HepG2 (cell line): ENCODE results near the gene PFN1. TPM values are rescaled to one million over a fixed set of nuclear protein-coding genes. Genes with fewer than 3 reads are reported as not detected.
A peak's percentile ranks its signal among the peaks of the same experiment; 100 is the strongest.
"Not testable (repeated sequence)": the region's sequence is repeated elsewhere in the genome, so short reads cannot be mapped to it uniquely, and the experiment has no call there.

Experiments
- ATAC-seq: fragments of 200-7000 bp; cut with Tn5 transposase; 3 replicates; pipeline ENCODE4 v1.9.1; 2020; ENCODE audit warnings: mild to moderate bottlenecking, moderate library complexity
- BruUV-seq: library from RNA; stranded (reverse); fragments of 400-500 nt; replicated peaks from 2 replicates; lab custom pipeline; 2021; lab: Mats Ljungman, UMichigan
- CTCF ChIA-PET: fragments of 300-600 bp; formaldehyde crosslinking; extraction: SDS; loops from one replicate; lab custom pipeline; 2021; ENCODE audit warnings: low total read pairs, inconsistent platforms, low intra/inter-chr PET ratio; lab: Yijun Ruan, JAX
- POLR2A ChIA-PET: fragments of 350-600 bp; sonication (Branson Sonifier 250); formaldehyde crosslinking; loops from one replicate; lab custom pipeline; 2020; ENCODE audit warnings: antibody characterized with exemption, inconsistent platforms; lab: Yijun Ruan, JAX
- DNase-seq: peaks from one replicate; pipeline ENCODE4 v3.0.0-alpha.2; 2015; ENCODE audit warnings: low spot score
- FAIRE-seq: peaks from 3 replicates; lab custom pipeline; 2011; peaks lifted over from hg19 to GRCh38; lab: Jason Lieb, UNC
- H2AFZ ChIP-seq: one replicate; pipeline ENCODE4 v1.6.1; 2011; ENCODE audit warnings: low read length, inconsistent platforms
- H3K27ac ChIP-seq: fragments of 300-600 bp; 3 replicates; pipeline ENCODE4 v1.8.0; 2011; ENCODE audit warnings: mixed run types, mild to moderate bottlenecking, mixed read lengths, low read length, inconsistent platforms; ENCODE audit not compliant: insufficient read depth; ENCODE audit errors: extremely low read length
- H3K27me3 ChIP-seq, 2 experiments: fragments of 200-600 bp in 1 of 2; 2 replicates in 1 of 2; 3 replicates in 1 of 2; pipeline versions ENCODE4 v1.6.0 to v1.8.0; 2011; ENCODE audit warnings: low read length in 2 of 2, mild to moderate bottlenecking in 2 of 2, moderate library complexity in 2 of 2, inconsistent platforms in 1 of 2; ENCODE audit not compliant: insufficient read depth in 2 of 2, control insufficient read depth in 1 of 2
- H3K36me3 ChIP-seq, 2 experiments: fragments of 200-600 bp in 1 of 2; replicated peaks in 1 of 2; 2 replicates in 1 of 2; 3 replicates in 1 of 2; pipeline versions ENCODE4 v1.5.1 to v1.8.0; 2011; ENCODE audit warnings: low read length in 2 of 2, inconsistent platforms in 1 of 2; ENCODE audit not compliant: insufficient read depth in 2 of 2, control insufficient read depth in 1 of 2
- H3K4me1 ChIP-seq: 2 replicates; pipeline ENCODE4 v1.5.1; 2012; ENCODE audit warnings: low read length, inconsistent platforms; ENCODE audit not compliant: insufficient read depth
- H3K4me2 ChIP-seq: 2 replicates; pipeline ENCODE4 v1.6.0; 2011; ENCODE audit warnings: low read depth, low read length, inconsistent platforms
- H3K4me3 ChIP-seq, 3 experiments: fragments of 200-600 bp in 1 of 3; sonication (generic), shearing (Covaris generic) in 1 of 3; replicated peaks in 1 of 3; 2 replicates each; pipeline ENCODE4 v1.5.1; 2011 to 2016; ENCODE audit warnings: low read length in 3 of 3, inconsistent platforms in 2 of 3, low read depth in 2 of 3, mild to moderate bottlenecking in 2 of 3, control low read depth in 1 of 3, mixed read lengths in 1 of 3; ENCODE audit not compliant: insufficient read depth in 1 of 3
- H3K79me2 ChIP-seq: one replicate; pipeline ENCODE4 v1.6.1; 2011; ENCODE audit warnings: low read length, inconsistent platforms; ENCODE audit not compliant: insufficient read depth
- H3K9ac ChIP-seq: 2 replicates; pipeline ENCODE4 v1.6.0; 2011; ENCODE audit warnings: mild to moderate bottlenecking, low read depth, low read length, inconsistent platforms; ENCODE audit not compliant: insufficient read depth
- H3K9me3 ChIP-seq: 2 replicates; pipeline ENCODE4 v1.5.1; 2012; ENCODE audit warnings: mild to moderate bottlenecking, low read length
- H4K20me1 ChIP-seq: 2 replicates; pipeline ENCODE4 v1.6.0; 2011; ENCODE audit warnings: inconsistent platforms, mild to moderate bottlenecking, low read length, moderate library complexity; ENCODE audit not compliant: insufficient read depth
- ETV6 ChIP-seq: sonication (generic); formaldehyde crosslinking; conservative IDR thresholded peaks from 2 replicates; pipeline ENCODE4 v1.4.0; 2020; ENCODE audit warnings: missing genetic modification reagents
- ZNF121 ChIP-seq: sonication (generic); formaldehyde crosslinking; IDR thresholded peaks from 2 replicates; pipeline ENCODE4 v1.5.0; 2020; ENCODE audit warnings: mild to moderate bottlenecking, missing genetic modification reagents
- ZNF496 ChIP-seq: sonication (generic); formaldehyde crosslinking; IDR thresholded peaks from 2 replicates; pipeline ENCODE4 v1.8.1; 2023; ENCODE audit warnings: mild to moderate bottlenecking, moderate library complexity, missing genetic modification reagents; ENCODE audit not compliant: insufficient replicate concordance
- ZNF598 ChIP-seq: sonication (generic); formaldehyde crosslinking; IDR thresholded peaks from 2 replicates; pipeline ENCODE4 v1.5.1; 2020; ENCODE audit warnings: mild to moderate bottlenecking, missing genetic modification reagents, borderline replicate concordance
- ZNF770 ChIP-seq: sonication (generic); formaldehyde crosslinking; IDR thresholded peaks from 2 replicates; pipeline ENCODE4 v1.5.0; 2020; ENCODE audit warnings: mild to moderate bottlenecking, missing genetic modification reagents
- WGBS: methylation state at CpG from one replicate; pipeline ENCODE4 v1.1.6; 2017; ENCODE audit warnings: low lambda C conversion rate; 5-methylcytosine and 5-hydroxymethylcytosine counted together
- in situ Hi-C: cut with HindIII; loops from 2 replicates; pipeline ENCODE4 v1.10.0; 2017; ENCODE audit warnings: low pct_unique_long_range_greater_than_20kb; ENCODE audit not compliant: extremely low pct_ligation_motif_present
- intact Hi-C: fragments of 100-400 bp; cut with micrococcal nuclease; formaldehyde crosslinking; loops from one replicate; pipeline ENCODE4 v1.10.0; 2022; ENCODE audit not compliant: unreplicated experiment
- polyA plus RNA-seq, 8 experiments: library from polyadenylated mRNA; depleted of rRNA in 3 of 8; stranded (reverse) in 7 of 8; unstranded in 1 of 8; fragments of >200 nt; fragmentation: Illumina TruSeq in 4 of 8; extraction: Trizol in 4 of 8; gene quantifications; 2 replicates each; pipeline versions ENCODE4 v1.2.1 to v1.2.3, GENCODE V29; 2011 to 2016; ENCODE audit warnings: low read depth in 4 of 8, missing spikeins in 1 of 8, mixed read lengths in 1 of 8; ENCODE audit not compliant: insufficient read depth in 1 of 8
- total RNA-seq, 5 experiments: library from RNA; depleted of rRNA; stranded (reverse); fragments of >200 nt; fragmentation: Illumina TruSeq; extraction: Trizol; gene quantifications; 2 replicates each; pipeline ENCODE4 v1.2.3, GENCODE V29; 2016; ENCODE audit warnings: low read depth in 1 of 5

PFN1 gene
- total and polyA plus RNA-seq, 2 of the 13 experiments (the other 11 are each of a cell fraction or from before 2014, with no cell fraction given), result 494 to 613 TPM

- DNase-seq (no peak), FAIRE-seq (no peak), ATAC-seq (peak; percentile 32)
- Histone ChIP-seq H3K9ac (no peak overlapping the region), H3K9me3 (no peaks in the 10 kb centered on the region), H2AFZ (no peak overlapping the region), H3K27me3 (no peaks in the 10 kb centered on the region), H4K20me1 (no peaks in the 10 kb centered on the region), H3K4me2 (peak overlapping the region; percentile 75), H3K4me1 (peaks cover 23% of the 10 kb centered on the region), H3K79me2 (no peaks in the 10 kb centered on the region), H3K36me3 (no peaks in the 10 kb centered on the region), H3K27ac (no peak overlapping the region), H3K4me3 (peak overlapping the region in 1 of 3 experiments; percentile 26; a peak in 4 of 6 replicates)
- 16% methylated on average over 8 of the region's 8 CpGs for WGBS
- ChIA-PET POLR2A (interaction anchor here (0.6 to 3.0 kb wide), 12 partner anchors 9 to 216 kb away, joined by 3 to 35 read pairs (median 6); partner anchors contain the start of genes ENO3, PELP1, PFN1 and RNF167), CTCF (no interaction called here)
- TF ChIP-seq ZNF598, result no peak
- TF ChIP-seq ZNF496 (CRISPR knock-in tag), result no peak
- no peak for TF ChIP-seq ETV6 (CRISPR knock-in tag)
- no TSS peak for BruUV-seq
- in situ Hi-C loops (no loop called here), intact Hi-C loops (no loop called here)
These were observed 28.8 kb downstream of the PFN1 start for GRCh38 chr17:4919511-4920047.

DNA sequence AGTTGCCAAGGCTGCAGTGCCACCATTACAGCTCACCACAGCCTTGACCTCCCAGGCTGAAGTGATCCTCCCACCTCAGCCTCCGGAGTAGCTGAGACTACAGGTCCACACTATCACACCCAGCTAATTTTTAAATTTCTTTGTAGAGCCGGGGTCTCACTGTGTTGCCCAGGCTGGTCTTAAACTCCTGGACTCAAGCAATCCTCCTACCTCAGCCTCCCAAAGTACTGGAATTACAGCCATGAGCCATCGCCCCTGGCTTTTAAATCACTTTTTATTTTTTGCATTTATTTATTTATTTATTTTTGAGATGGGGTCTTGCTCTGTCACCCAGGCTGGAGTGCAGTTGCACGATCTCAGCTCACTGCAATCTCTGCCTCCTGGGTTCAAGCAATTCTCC is 33.8 kb downstream of the PFN1 start:
- in situ Hi-C loops, H3K9me3 ChIP-seq, CTCF ChIA-PET, H3K4me3 ChIP-seq, DNase-seq, H3K36me3 ChIP-seq, FAIRE-seq, H3K4me2 ChIP-seq, H3K9ac ChIP-seq, H3K27ac ChIP-seq, ATAC-seq, H2AFZ ChIP-seq, H4K20me1 ChIP-seq, intact Hi-C loops, H3K79me2 ChIP-seq, BruUV-seq, H3K27me3 ChIP-seq: not testable (repeated sequence)
- 56% methylated on average over 4 of the region's 4 CpGs for WGBS
- peaks cover 47% of the 10 kb centered on the region for H3K4me1 ChIP-seq
- TF ChIP-seq ZNF770 (0 out of 2 replicates have a peak, but pooled peaks have one; percentile 26), ZNF121 (CRISPR knock-in tag) (peak; percentile 66)
- POLR2A ChIA-PET, result interaction anchor here (1.0 to 2.6 kb wide), 2 partner anchors 25 kb away, joined by 3 to 12 read pairs; partner anchors contain the start of genes RNF167 and SLC25A11
